ENCODE results near the gene CDK10.
"Not testable (repeated sequence)": the region's sequence is repeated elsewhere in the genome, so short reads cannot be mapped to it uniquely, and the experiment has no call there.

Gene CDK10

GRCh38 chr16:89696670-89697128 lies 10.2 kb downstream of the CDK10 start:
- no peak for DNase-seq

DNA sequence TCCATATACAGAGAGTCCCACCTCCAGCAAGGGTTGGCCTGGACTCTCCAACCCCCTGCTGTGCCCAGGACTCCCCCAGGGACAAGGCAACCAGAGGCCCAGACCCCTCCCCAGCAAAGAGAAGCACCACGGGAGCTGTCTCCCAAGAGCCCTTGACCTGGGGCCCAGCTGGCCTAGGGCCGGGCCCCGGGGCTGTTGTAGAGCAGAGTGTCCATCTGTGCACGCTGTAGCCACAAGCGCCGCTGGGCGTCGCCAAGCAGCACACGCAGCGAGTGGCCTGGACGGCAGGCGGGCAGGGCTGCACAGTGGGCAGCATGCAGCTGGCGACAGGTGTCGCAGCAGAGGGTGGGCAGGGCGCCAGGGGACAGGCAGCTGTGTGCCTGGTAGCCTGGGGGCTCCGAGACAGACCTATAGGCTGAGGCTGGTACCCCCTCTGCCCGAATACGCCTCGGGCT lies 10.7 kb downstream of the CDK10 start:
- DNase-seq, result no peak

GRCh38 chr16:89697616-89698331 lies 11.3 kb downstream of the CDK10 start:
- no peak for DNase-seq

GRCh38 chr16:89698717-89699116 lies 12.2 kb downstream of the CDK10 start:
- DNase-seq, result not testable (repeated sequence)

DNA sequence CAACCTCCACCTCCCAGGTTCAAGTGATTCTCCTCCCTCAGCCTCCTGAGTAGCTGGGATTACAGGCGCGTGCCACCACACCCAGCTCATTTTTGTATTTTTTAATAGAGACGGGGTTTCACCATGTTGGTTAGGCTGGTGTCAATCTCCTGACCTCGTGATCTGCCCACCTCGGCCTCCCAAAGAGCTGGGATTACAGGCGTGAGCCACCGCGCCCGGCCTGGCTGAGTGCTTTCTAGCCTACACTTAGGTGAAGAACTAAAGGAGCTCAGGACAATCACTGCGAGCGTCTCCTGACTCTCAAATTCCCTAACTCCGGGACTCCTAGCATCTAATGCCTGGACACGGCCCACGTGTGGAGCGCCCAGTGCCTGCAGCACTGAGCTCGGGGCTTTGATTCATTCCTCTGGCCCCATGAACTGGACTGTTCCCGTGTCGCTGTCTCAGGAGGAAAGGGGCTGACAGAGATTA lies 13.2 kb downstream of the CDK10 start:
- DNase-seq, result not testable (repeated sequence)

DNA sequence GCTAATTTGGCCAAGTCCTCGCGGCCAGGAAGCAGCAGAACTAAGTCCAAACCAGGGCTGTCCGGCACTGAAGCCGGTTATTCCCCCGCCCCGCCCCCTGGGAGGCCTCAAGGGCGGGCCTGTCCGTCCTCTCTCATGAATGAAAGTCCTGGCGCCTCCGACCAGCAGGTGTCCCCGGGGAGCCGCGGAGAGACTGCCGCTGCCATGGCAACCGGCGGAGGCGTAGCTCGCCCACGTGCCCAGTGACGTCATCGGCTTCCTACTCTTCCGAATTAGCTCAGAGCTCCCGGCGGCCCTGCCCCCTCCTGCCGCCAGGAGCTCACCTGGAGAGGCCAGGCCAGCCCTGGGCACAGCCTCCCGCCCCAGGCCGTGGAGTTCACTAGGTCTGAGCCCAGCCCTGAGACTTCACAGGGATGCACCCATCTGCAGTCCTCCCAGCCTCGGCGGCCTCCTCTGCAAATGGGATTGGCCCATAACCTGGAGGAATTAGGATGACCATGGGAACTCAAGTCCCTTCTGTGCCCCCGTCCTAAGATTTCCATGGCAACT lies 13.7 kb downstream of the CDK10 start:
- DNase-seq, result peak; percentile 96

- peak; percentile 75 for DNase-seq
Measured at GRCh38 chr16:89700649-89701424, 14.3 kb downstream of the CDK10 start.

DNA sequence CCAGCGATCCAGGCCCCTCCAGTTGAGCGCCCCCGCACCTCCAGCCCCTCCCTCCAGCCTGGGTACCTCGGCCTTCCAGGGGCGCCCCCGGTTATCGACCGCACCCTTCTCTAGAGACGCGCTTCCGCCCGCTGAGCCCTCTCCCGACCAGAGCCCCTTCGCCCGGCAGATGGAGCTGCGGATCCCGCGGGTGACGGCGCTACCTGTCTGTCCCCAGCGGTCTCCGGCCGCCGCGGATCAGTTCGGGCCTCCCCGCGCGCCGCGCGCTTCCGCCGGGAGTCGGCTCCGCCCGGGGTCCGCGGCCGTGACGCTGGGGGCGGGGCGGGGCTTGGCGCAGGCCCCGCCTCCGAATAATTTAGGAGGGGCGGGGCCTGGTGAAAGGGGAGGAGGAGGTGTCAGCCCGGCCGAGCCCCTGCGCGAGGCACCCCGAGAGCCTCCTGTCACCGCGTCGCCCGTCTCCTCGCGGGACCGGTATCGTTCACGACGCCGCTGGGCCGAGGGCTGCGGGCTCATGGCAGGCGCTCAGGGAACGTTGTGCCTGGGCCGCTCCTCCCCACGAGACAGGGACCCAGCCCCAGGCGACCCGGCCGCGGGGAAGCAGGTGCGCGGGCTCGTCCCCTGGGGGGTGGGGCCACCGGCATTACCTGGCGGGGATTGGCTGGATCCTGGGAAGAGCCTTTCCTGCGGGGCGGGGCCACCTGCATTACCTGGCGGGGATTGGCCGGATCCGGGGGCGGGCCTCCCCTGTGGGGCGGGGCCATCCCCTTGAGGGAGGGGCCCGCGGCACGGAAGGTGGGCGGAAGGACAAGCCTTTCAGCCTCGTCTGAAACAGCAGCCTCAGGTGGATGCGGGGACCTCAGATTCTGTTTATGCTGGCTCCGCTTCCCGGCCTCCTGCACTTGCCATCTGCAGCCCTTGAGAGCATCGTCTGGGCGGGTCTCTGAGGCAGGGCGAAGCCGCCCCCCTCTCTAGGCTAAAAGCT lies 15.2 kb downstream of the CDK10 start, which contains the start of gene SPATA2L:
Gene SPATA2L (minus strand): TSS at position 281 of the 982 bp plus-strand sequence. CDS start 473 bp downstream, outside the sequence.
- peak; percentile 92 for DNase-seq

DNA sequence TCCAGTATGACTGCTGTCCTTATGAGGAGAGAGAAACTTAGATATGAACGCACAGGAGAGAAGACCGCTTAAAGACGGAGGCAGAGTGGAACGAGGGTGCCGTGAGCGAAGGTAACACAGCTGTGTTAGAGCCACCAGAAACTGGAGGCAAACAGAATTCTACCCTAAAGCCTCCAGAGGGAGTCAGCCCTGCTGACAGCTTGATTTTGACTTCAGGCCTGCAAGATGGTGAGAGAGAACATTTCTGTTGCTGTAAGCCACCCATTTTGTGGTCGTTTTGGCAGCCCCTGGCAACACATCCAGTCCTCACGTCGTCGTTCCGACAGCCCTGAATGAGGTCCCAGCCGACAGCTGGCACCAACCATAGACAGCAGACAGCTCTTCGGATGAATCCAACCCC lies 17.8 kb downstream of the CDK10 start:
- DNase-seq, result no peak

DNA sequence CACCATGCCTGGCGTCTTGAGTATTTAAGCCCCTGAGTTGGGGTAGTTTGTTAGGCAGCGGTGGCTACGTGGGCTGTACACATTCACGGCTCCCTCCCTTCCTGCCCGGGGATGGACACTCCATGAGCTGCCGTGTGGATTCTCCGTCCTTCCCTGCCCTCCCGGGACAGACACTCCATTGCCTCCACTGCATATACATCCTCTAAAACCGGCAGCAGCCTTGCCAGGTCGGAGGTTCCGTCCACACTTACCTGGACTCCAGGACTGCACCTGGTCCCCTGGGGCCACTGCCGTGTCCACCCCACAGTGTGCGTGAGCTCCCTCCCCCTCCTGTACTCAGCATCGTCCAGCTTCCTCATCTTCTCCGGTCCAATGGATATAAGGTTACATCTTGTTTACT lies 18.5 kb downstream of the CDK10 start:
- no peak for DNase-seq

DNA sequence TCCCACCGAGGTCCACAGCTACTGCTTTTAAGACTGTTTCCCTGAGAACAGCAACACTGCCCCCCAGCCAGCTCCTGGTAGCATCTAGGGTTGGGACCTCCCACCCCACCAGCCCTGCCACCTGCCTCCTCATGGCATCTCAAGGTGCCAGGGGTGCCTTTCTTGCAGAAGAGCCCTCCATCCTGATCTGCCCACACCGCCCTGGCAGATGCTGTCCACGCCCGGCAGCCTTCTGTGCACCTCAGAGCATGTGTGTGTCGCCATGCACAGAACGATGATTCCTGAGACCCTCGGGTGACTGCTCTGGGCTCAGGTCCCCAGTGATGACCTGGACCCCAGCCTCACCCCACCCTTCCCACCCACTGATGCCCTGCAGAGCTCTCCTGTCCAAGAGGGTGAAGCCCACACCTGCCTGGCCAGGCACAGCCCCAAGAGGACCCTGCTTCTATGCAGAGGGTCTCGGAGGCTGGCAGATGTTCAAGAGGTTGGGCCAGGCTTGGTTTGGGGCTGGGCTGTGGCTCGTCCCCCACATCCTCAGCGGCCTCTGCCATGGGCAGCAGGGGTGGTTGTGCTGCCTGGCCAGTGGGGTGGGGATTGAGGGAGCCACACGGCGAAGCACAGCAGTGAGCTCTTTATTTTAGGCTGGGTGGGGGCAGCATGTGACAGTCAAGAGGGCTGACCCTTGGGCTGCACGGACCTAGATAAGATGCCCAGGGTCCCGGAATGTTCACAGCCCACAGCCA lies 20.2 kb downstream of the CDK10 start:
- no peak for DNase-seq

DNA sequence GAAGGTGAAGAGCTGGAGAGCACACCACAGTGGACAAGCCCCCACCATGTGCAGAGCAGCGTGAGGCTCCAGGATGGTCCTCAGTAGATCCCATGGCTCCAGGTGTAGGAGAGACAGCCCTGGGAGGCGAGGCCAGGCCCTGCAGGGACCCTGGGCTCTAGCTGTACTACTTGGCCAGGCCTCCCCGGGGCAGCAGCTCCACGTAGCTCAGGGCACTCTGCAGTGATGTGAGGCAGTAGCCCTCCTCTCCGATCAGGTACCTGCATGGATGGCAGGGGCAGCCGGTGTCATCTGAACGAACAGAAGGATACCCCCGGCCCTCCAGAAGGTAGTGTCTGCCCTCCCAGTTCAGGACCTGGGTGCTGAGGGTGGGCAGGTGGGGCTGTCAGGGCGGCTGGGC lies 21.2 kb downstream of the CDK10 start:
- no peak for DNase-seq

- DNase-seq, result no peak
Measured at GRCh38 chr16:89708481-89708931, 22.0 kb downstream of the CDK10 start.

DNA sequence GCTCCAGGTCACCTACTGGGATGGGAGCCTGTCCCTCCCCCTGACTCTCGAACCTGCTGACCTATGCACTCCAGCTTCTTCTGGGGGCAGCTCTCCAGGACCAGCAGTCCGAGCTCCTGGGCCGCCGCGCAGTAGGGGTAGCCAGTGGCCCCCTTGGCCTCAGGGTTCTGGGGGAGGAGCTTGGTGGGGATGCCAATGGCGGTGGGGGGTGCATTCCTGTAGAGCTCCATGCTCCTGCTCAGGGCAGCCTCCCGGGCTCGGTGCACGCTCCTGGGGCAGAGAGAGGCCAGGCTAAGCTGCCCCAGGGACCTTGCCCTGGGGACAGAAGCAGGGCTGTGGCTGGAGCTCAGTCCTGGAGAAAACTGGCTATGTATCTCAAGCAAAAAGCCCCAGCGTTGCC lies 22.7 kb downstream of the CDK10 start:
- DNase-seq, result no peak

- DNase-seq, result no peak
Measured at GRCh38 chr16:89709716-89710432, 23.4 kb downstream of the CDK10 start.

DNA sequence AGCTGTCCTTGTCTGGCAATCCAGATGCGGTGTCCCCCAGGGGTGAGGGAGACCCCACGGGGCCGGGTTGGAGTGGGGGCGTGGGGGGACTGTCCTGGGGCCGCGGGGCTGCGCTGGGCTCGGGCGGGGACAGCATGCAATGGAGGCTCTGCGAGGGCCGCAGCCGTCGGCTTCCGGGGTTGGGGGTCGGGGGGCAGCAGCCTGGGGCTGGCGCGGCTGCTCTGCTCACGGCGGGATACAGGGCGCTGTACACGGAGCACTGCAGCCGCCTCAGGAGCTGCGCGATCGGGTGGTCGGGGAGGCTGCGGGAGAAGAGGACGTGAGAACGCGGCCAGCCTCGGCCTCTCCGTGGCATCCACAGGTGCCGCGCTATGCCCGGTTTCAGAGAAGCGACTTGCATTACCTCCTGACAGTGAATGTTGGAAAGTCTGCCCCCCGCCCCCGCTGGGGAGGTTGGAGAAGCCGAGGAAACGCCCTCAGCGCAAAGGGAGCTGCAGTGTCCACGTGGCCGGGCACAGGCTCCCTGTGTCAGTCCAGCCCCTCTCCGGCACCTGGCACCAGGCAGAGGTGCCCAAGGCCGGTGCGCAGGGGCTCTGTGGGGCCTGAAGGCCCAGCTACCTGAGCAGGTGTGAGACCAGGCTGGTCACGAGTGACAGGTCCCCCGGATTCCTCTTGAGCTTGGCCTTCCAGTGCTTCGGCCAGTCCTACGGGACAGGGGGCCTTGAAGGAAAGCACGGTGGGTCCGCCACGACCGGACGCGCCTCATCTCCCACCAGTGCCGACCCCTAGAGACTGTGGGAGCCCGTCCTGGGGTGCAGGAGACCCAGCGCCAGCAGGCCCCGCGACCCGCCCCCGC lies 24.4 kb downstream of the CDK10 start:
- no peak for DNase-seq

- DNase-seq, result peak; percentile 64
Measured at GRCh38 chr16:89711601-89712273, 25.2 kb downstream of the CDK10 start.

GRCh38 chr16:89712274-89712781 lies 25.8 kb downstream of the CDK10 start:
- DNase-seq, result no peak

DNA sequence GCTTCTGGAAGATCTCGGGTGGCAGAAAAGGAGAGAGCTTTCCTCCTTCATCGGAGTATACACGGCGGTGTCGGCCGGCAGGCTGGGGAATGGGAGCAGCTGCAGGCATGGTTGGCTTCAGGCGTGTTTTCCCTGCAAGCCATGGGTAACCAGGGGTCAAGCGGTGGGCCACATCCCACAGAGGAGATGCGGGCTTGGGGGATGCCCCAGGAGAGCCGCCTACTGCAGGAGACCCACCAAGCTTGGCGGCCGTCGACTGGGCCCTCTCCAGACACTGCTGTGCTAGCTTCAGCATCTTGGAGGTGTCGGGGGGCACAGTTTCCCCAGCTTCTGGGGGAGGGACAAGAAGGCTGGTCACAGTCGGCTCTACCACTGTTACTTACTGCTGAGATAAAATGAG lies 30.0 kb downstream of the CDK10 start:
- no peak for DNase-seq

All from retina (tissue), 1 donor.